DMS79 treated with DMSO at 0.1 percent for 48 hours (cell line): Measurements from ENCODE around the gene GON7.
A peak's percentile ranks its signal among the peaks of the same experiment; 100 is the strongest.
"Not testable (repeated sequence)": the region's sequence is repeated elsewhere in the genome, so short reads cannot be mapped to it uniquely, and the experiment has no call there.

ENCODE experiments used
- DNase-seq: peaks from one replicate; lab custom pipeline; 2025; lab: John Stamatoyannopoulos, UW

The GON7 gene, protein sequence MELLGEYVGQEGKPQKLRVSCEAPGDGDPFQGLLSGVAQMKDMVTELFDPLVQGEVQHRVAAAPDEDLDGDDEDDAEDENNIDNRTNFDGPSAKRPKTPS

DNA sequence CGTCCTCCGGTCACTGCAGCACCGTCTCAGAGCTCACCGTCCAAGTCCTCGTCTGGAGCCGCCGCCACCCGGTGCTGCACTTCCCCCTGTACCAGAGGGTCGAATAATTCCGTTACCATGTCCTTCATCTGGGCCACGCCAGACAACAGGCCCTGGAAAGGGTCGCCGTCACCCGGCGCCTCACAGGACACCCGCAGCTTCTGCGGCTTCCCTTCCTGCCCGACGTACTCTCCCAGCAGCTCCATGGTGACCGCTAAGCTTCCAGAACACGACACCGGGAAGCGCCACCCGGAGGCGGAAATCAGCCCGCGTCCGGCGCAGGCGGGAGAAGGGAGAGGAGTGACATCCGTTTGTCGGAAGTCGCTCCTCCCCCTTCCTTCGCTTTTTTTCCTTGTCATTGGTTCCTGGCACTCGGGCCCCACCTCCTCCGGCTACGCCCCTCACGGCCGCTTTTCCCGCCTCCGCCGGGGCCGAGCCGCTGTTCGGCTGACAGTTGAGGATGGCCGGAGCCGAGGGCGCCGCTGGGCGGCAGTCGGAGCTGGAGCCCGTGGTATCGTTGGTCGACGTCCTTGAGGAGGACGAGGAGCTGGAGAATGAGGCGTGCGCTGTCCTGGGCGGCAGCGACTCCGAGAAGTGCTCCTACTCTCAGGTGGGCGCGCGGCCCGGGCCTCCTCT lies at the start of gene GON7, which contains the start of gene UBR7:
GON7 (minus strand) TSS at position 273 of the 675 bp plus-strand sequence; CDS start at position 245, 28 bp downstream.
UBR7 (plus strand) TSS at position 464 of the 675 bp plus-strand sequence; CDS start at position 500, 36 bp downstream.
- peak; percentile 99 for DNase-seq

DNA sequence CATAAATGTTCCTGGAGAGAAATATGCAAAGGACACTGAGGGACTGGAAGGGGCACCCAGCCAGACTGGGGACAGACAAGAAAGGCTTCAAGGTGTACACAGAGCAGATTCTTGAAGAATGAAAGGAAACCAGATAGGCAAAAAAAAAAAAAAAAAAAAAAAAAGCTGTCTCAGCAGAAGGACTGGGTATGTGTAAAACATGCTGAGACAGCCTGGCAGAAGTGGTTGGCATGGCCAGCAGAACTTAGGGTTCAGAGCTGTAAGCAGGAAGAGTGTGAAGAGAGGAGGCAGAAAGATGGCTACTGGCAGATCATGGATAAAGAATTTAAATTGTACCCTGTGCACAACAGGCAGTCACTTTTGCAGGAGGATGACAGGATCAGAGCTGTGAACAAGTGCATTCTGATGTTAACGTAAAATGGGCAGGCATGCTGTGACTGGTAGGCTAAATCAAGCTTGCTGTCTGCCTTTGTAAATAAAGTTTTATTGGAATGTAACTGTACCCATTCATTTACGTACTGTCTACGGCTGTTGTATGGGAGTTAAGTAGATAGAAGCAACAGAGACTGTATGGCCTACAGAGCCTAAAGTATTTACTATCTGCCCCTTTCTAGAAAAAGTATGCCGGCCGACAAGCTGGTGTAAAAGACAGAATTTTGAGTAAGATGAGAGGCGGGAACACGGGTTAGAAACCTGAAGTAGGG lies 42.4 kb upstream of the GON7 start:
- peak; percentile 42 for DNase-seq

DNA sequence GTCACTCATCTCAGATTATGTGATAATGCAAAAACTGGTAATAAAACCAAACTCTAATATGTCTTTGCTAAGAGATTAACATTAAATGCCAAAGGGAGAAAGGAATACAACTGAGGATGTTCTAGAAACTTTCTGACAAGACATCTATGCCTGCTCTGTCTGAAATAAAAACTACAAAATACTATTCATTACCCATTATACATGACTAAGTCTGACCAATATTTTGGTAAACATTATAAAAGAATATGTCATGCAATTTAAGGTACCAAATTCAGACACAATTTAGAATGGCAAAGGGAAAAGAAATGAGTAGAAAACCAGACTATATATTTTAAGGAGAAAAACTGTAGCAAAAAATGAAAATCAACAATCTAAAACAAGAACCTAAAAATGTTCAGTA lies 39.7 kb upstream of the GON7 start:
- DNase-seq = no peak

DNA sequence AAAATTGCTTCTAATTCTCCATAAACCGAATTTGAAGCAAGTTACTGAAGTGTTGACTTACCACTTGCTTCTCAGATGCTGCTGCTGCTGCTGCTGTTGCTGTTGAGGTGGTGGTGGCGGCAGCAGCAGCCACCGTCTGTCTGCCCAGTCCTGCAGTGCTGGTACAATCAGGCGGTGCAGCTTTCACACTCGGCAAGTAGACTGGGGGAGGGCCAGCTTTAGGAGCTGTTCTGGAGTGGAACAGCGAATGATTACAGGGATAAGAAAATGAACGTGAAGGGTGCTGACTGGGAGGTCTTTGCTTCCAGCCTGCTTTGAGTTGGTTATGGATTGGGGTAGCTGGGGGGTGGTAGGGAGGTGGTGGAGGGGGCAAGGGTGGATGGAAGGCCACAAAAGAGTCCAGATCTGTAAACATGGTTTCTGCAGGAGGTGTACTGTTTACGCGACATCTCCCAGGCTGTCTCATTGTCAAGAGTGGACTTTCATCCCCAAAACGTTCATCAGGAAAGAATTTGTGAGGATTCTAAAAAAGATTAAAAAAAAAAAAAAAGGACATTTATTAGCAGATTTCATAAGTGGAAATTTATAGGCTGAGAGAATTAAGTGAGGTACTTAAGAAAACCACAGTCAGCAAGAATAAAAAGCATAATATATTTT lies 39.0 kb upstream of the GON7 start:
- DNase-seq = peak; percentile 91

DNA sequence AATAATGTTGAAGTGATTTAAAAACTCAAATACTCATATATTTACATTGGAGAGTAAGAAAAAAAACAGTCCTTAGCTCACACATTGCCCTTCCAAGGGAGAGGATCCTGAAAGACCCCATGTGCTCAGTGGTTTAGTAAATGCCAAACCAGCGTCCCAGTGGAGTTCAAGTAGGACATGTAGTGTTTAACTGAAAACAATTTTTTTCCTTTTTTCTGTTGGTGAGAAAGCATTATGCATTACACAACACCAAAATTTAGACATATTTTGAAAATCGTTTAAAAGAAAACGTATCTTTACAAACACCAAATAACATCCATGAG lies 33.8 kb upstream of the GON7 start:
- no peak for DNase-seq

DNA sequence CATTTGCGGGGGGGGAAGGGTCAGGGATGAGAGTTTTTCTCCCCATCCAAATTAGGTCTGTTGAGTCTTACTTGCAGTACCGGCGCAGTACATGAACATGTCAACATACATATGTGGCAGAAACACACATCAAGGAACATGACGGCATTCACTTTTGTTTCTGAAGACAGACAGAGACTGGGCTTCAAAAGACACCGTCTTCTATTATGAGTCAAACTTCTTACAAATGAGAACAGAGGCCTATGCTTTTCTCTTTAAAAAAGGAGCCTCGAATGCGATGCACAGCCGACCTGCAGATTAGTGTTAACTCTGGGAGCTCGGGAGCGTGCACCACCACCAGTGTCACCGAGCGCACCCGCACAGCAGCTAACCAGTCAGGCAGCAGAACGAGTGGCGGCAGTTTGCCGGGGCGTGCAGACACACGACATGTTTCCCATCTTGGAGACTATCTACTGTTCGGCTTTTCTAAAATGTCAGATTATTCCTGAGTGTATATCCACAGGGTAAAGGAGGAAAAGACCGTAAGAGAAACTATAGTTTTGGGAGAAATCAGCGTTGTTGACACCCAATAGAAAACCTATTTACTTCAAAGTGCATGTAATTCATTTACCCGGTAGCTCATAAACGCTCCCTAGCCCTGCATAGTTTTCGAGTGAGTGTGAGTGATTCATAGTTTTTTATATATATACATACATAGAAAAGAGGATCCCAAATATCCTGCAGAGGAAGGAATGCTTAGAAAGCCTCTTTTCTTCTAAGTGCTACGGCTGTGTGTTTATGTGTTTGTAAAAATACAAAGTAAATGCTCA lies 33.2 kb upstream of the GON7 start:
- DNase-seq = no peak

DNA sequence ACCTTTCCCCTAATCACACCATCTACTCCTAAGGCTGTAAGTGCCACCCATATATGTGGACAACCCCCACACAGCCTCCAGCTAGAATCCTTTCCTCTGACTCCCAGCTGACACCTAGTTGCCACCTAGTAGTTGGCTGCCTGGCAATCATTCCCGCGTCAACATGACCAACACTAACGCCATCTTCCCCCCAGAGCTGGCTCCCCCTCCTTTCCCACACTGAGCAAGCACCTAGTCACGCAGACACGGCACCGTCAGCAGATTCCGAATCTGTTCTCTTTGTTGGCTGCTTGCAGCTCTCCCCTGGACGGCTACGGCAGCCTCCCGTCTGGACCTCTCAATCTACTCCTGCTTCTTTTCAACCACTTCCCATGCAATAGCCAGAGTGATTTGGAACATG lies 27.9 kb upstream of the GON7 start:
- no peak for DNase-seq

DNA sequence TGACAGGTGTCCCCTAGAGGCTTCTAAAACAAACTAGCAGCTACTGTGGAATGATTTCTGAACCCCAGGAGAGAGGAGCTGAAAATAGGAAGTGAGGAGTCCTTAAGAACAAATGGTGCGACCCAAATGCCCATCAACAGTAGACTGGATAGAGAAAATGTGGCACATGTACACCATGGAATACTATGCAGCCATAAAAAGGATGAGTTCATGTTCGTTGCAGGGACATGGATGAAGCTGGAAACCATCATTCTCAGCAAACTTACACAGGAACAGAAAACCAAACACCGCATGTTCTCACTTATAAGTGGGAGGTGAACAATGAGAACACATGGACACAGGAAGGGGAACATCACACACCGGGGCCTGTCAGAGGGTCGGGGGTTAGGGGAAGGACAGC lies 26.2 kb upstream of the GON7 start:
- not testable (repeated sequence) for DNase-seq

DNA sequence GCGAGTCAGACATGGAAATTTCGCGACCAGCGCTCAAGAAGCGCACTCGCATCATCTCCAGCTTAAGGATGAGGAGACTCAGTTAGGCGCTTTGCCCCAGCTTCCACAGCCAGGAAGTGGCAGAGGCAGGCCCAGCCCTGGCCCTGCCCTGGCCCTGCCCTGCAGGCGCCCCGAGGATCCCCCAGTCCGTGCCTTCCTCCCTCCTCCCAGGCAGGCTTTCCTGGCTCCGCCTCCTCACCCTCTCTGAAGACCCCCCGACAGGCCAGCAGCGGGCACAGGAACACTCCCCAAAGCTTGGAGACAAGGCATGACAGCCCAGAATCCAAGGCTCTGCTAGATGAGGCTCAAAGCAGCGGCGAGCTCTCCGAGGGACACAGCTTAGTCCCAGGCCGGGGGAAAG lies 25.3 kb upstream of the GON7 start:
- no peak for DNase-seq

DNA sequence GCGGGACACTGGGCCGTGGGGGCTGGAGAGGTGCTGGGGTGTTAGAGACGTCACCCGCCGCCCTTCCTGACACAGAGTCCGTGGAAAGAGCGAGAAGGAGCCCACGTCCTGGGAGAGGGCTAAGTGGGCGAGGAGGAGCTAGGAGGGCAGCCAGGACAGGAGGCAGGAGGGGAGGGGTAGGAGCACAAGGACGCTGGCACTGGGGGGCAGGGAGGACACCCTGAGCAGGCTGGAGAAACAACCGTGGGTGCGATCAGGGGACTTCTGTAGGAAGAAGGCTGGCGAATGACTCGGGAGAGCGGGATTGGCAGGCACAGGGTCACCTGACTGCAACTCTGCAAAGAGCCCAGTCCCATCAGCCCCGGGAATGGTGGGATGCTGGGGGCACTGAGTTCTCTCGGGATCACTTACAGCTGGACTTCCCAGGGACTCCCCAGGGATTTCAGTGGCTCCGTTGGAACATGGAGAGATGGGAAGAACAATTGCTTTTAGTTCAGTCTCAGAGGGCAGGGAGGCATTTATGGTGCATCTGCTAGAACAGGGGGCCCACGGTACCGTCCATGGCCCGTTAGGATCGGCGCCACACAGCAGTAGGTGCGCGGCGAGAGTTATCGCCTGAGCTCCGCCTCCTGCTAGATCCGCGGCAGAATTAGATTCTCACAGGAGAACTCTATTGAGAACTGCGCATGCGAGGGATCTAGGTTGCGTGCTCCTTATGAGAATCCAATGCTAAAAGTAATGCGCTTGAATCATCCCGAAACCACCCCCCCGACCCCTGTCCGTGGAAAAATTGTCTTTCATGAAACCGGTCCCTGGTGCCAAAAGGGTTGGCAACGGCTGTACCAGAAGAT lies 24.5 kb upstream of the GON7 start:
- peak; percentile 66 for DNase-seq

DNA sequence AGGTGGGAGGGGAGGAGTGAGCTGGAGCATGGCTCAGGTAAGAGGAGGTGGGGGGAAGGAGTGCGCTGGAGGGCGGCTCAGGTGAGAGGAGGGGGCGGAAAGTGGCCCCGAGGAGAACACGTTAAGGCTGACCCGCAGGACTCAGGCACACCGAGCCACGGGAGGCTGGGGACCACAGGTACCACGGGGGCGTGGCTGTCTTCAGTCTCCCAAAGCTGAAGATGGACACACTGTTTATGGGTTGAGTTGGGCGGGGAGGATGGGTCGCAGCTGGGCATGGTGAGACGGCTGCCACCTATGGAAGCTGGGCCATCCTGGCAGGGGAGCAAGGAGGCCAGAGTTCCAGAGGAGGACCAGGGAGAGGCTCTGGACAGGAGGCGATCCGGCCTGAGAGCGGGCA lies 23.7 kb upstream of the GON7 start:
- no peak for DNase-seq

DNA sequence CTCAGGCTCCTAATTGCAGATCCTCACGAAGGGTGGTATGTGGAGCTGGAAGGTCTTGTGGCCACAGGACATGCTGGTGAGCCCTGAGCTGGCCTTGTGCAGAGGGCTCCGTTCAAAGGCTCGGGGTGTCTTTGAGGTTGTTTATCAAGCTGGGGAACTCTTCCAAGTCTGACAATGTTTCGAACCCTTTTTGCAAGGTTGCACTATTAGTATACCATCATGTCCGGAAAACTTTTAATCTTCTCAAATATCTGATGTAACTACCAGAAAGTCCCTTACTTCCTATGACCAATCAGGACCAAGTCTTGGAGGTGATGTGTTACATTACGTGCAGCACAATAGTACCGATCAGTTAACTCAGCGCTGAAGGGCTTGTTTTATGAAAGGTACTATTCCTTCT lies 21.7 kb upstream of the GON7 start:
- no peak for DNase-seq

DNA sequence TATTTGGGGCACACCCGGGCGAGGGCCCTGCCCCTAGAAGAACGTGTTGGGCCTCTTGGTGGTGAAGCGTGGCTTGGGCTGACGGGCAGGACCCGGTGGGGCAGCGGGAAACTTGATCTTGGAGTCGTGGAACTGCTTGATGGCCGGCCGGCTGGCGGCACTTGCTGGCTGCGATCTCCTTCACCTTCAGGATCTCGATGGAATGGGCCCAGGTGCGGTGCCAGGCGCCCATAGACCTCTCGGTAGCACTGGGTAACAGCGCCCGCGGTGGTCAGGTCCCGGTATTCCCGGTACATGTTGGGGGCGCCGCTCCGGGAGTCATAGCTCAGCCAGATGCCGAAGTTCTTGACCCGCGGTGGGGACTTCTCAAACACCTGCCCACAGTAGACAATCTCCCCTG lies 16.7 kb upstream of the GON7 start:
- DNase-seq = no peak

DNA sequence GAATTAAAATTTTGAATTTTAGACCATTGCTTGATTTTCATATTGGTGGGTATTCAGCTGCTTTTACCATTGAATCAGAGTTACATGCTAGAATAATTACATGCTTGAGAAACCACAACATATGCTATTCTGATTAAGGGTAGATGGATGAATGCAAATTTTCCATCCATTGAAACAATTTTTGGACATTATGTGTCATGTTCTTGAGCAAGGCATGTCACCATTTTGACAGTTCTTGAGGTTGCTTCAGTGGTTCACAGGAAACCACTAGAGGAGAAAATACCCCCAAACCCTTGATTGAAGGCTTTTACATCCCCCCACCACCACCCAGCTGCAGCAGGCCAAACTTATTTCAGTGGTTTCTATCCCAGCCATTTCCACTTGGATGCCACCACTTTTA lies 13.6 kb upstream of the GON7 start:
- DNase-seq = no peak

DNA sequence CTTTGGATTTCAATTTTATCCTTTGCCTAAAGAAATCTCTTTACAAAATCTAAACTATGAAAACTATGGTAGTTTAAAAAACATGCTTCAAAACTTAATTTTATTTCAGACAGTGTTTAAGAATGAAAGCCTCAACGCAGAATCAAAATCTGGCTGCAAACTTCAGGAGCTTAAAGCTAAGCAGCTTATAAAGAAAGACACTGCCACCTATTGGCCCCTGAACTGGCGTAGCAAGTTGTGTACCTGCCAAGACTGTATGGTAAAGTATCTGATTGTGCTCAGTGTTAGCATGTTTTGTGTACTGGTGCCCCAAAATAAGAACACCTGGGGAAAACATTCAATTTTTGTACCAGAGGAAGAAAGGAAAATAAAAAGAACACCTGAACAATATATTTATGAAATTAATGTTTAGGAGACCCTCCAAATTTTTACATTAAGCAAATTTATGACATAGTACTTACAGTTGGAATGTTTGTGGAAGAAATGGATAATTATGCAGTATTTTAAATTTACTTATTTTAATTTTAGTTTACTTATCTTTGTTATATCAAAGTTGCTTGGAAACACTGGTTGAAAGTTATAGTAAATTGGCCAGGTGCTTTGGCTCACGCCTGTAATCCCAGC lies 12.3 kb upstream of the GON7 start:
- DNase-seq = peak; percentile 48

DNA sequence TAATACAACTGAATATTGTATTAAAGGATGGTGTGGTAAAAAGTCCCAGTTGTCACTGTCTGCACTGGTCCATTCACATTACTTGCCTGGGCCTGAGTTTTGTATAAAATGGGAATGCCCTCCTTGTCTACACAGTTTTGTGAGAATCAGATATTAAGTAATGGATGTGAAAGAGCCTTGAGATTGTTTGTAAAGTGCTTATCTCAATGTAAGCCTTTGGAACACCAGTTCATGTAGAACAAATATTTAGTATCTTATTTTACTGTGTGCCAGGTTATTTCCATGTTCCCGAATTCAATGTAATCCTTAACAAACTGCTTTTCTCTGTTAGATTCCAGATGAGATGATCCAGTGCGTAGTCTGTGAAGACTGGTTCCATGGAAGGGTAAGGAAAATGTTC lies 7.7 kb upstream of the GON7 start:
- no peak for DNase-seq

DNA sequence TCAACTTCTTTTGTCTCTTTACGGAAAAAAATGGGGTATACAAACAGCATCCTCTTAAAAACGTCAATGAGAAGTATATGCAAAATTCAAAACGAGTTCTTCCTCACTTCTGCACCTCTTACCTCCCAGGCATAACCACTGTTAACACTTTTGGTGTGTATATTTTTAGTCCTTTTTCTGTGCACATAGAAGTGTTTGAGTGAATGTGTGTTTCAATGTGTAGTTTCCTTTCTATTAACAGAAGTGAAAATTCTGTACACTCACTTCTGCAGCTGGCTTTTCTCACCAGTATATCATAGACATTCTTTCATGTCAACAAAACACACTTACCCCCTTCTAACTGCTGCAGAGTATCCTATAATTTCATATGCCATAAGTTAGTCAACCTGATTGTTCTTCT lies 5.6 kb upstream of the GON7 start:
- DNase-seq = no peak

DNA sequence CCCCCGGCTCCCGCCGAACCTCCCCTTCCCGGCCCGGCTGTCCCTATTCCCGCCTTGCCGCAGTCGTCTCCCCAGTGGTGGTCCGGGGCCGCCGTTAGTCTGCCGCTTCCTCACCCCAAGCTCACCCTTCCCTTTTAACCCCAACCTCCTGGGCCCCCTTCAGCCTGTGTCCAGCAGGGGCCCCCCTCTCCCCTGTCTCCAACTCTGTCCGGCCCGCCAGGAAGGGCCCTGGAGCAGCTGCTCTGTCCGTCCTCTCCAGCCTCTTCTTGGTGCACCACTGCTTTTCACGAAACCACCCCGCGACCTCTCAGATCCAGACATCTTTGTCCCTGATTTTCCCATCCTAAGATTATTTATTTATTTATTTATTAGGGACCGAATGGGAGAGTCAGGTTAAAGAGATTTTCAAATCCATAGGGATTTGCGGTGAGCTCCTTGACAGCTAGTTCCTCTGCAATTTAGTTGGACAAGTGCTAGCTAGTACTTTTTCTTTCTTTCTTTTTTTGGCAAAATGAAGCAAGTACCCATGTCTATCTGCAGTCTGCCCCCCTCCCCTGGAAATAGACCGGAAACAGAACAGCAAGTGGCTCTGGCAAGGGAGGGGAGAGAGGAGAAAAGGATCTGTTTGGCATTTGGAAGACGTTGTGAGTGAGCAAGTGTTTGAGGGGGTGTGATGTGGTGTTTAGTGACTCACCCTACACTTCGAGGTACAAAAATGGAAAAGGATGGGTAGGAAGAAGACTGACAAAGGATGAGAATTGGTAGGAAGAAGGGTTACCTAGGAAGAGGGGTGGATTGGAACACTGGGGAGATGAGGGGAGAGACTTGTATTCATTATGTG lies 823 bp upstream of the GON7 start:
- DNase-seq = peak; percentile 91

DNA sequence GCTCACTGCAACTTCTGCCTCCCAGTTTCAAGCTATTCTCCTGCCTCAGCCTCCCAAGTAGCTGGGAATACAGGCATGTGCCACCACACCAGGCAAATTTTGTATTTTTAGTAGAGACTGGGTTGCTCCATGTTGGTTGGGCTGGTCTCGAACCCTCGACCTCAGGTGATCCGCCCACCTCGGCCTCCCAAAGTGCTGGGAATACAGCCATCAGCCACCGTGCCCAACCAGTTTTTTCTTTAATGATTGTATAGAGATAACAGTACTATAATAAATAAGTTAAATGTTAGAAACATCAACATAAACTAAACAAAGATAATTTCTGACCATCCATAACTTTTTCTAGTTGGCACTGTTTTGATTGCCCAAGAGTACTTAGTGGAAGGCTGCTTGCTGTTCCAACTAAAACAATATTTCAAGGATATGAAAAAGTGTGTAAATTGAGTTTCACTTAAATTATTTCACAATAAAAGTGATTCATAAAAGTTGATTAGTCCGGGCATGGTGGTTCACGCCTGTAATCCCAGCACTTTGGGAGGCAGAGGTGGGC lies 5.6 kb downstream of the GON7 start:
- no peak for DNase-seq

DNA sequence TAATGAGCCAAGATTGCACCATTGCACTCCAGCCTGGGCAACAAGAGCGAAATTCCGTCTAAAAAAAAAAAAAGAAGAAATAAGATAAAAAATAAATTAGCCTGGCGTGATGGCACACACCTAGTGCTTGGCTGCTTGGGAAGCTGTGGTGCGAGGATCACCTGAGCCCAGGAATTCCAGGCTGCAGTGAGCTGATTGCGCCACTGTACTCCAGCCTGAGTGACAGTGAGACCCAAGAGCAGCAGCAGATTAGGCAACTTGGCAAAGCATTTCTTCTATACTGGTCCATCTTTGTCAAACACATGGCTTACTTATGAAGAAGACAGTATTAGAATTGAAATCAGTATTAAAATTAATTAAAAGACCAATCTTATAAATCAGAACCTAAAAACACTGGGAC lies 6.3 kb downstream of the GON7 start:
- DNase-seq = no peak
